ENCODE measurements around the gene FCAR. TPM values are rescaled to one million over a fixed set of nuclear protein-coding genes. Genes with fewer than 3 reads are reported as not detected.

FCAR gene
- total and polyA plus RNA-seq, 7 donors = 0.04 to 1.0 (median 0.25) TPM; not detected in 3

DNA sequence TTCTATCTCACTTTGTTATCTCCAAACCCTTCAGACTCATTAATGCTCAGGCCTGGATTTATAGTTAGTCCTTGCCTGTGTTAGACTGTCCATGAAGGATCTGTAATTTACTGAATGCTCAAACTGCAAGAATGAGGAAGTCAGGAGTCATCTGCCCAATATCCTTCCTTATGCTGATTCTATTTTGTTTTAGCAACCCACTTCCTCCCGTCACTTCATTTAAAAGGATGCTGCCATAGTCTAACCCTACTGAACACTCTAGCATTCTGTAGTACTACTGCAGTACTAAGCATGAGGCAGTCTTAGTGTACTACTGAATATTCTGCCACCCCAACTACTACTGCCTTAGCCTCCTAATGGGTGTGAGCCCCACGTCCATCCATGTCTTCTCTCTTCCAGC, 1.5 kb downstream of the FCAR start:
- WGBS, 3 donors = 54 to 66% (median 56%) methylated on average over 2 of the region's 2 CpGs
- intact Hi-C loops (cut with DNase I) = no loop called here
- no peaks in the 10 kb centered on the region for H3K9me3 ChIP-seq
- no peaks in the 10 kb centered on the region for H3K4me1 ChIP-seq
- H3K36me3 ChIP-seq (ENCODE audit: insufficient read depth in 1 of 2, low read depth in 1 of 2) = no peaks in the 10 kb centered on the region
- no peak for DNase-seq
- no peak overlapping the region for H3K4me3 ChIP-seq
- no peaks in the 10 kb centered on the region for H3K27me3 ChIP-seq (ENCODE audit: insufficient read depth in 3 of 3, low read length in 2 of 3)
- no peak for ATAC-seq
- TF ChIP-seq, protein P1, sequence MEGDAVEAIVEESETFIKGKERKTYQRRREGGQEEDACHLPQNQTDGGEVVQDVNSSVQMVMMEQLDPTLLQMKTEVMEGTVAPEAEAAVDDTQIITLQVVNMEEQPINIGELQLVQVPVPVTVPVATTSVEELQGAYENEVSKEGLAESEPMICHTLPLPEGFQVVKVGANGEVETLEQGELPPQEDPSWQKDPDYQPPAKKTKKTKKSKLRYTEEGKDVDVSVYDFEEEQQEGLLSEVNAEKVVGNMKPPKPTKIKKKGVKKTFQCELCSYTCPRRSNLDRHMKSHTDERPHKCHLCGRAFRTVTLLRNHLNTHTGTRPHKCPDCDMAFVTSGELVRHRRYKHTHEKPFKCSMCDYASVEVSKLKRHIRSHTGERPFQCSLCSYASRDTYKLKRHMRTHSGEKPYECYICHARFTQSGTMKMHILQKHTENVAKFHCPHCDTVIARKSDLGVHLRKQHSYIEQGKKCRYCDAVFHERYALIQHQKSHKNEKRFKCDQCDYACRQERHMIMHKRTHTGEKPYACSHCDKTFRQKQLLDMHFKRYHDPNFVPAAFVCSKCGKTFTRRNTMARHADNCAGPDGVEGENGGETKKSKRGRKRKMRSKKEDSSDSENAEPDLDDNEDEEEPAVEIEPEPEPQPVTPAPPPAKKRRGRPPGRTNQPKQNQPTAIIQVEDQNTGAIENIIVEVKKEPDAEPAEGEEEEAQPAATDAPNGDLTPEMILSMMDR (IDR thresholded peaks at IDR 0.05) = no peak
- H3K27ac ChIP-seq = no peak overlapping the region

DNA sequence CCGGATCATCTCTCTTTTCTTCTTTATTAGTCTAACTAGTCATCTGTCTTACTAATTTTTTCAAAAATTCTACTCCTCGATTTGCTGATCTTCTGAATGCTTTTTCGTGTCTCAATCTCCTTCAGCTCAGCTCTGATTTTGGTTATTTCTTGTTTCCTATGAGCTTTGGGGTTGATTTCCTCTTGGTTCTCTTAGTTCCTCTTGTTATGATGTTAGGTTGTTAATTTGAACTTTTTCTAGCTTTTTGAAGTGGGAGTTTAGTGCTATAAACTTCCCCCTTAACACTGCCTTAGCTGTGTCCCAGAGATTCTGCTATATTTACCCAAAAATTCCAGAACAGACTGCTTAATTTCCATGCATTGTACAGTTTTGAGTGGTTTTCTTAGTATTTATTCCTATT, 3.4 kb downstream of the FCAR start:
- no peak for ATAC-seq
- WGBS, 3 donors = 59 to 76% (median 72%) methylated on average over 3 of the region's 3 CpGs
- no peaks in the 10 kb centered on the region for H3K36me3 ChIP-seq (ENCODE audit: insufficient read depth in 1 of 2, low read depth in 1 of 2)
- H3K4me1 ChIP-seq = no peaks in the 10 kb centered on the region
- no peak overlapping the region for H3K4me3 ChIP-seq
- no peak overlapping the region for H3K27ac ChIP-seq
- intact Hi-C loops (cut with DNase I) = no loop called here
- no peaks in the 10 kb centered on the region for H3K9me3 ChIP-seq
- DNase-seq = no peak
- no peaks in the 10 kb centered on the region for H3K27me3 ChIP-seq (ENCODE audit: insufficient read depth in 3 of 3, low read length in 2 of 3)
- TF ChIP-seq, protein P1 (IDR thresholded peaks at IDR 0.05) = no peak

DNA sequence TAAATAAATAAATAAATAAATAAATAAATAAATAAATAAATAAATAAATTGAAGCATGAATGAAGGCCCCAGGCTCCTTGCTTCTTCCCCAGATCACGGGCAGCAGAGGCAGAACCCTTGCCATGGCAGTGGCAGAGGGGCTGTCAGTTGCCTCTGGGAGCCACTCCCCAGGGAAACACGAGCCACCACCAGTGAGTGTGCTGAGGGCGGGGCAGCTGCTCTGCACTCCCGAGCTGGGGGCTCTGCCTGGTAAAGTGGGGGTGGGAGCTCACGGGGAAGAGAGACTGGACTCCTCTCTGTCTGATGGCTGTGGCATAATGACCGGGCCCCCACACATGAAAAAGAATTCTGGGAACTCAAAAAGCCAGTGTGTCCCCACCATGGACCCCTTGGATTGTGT, 7.8 kb downstream of the FCAR start:
- Histone ChIP-seq H3K4me3 (no peak overlapping the region), H3K27me3 (ENCODE audit: insufficient read depth in 3 of 3, low read length in 2 of 3) (no peaks in the 10 kb centered on the region), H3K9me3 (no peaks in the 10 kb centered on the region), H3K4me1 (no peaks in the 10 kb centered on the region), H3K36me3 (ENCODE audit: insufficient read depth in 1 of 2, low read depth in 1 of 2) (no peaks in the 10 kb centered on the region), H3K27ac (no peak overlapping the region)
- ATAC-seq (no peak), DNase-seq (no peak)
- intact Hi-C loops (cut with DNase I) = no loop called here
- 48 to 60% (median 53%) methylated on average over 6 of the region's 6 CpGs for WGBS, 3 donors
- TF ChIP-seq, protein P1 (IDR thresholded peaks at IDR 0.05) = no peak

DNA sequence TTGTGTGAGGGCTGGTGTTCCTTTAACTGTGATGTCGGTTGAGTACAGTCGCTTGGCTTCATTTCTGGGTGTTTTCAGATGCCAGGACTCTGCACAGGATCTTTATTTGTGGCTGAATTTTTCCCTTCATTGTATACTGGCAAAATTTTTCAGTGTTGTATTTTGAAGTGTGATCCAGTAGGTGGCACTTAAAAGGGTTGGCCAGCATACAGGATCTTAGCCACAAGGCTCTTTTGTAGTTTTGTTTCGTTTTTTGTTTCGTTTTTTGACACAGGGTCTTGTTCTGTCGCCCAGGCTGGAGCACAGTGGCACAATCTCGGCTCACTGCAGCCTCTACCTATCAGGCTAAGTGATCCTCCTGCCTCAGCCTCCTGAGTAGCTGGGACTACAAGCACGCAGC, 8.7 kb downstream of the FCAR start:
- ATAC-seq (no peak), DNase-seq (no peak)
- Histone ChIP-seq H3K27me3 (ENCODE audit: insufficient read depth in 3 of 3, low read length in 2 of 3) (no peaks in the 10 kb centered on the region), H3K4me1 (no peaks in the 10 kb centered on the region), H3K4me3 (no peak overlapping the region), H3K36me3 (ENCODE audit: insufficient read depth in 1 of 2, low read depth in 1 of 2) (no peaks in the 10 kb centered on the region), H3K27ac (no peak overlapping the region), H3K9me3 (no peaks in the 10 kb centered on the region)
- intact Hi-C loops (cut with DNase I) = no loop called here
- TF ChIP-seq, protein P1 (IDR thresholded peaks at IDR 0.05) = no peak
- WGBS, 3 donors = 65 to 75% (median 70%) methylated on average over 7 of the region's 7 CpGs

DNA sequence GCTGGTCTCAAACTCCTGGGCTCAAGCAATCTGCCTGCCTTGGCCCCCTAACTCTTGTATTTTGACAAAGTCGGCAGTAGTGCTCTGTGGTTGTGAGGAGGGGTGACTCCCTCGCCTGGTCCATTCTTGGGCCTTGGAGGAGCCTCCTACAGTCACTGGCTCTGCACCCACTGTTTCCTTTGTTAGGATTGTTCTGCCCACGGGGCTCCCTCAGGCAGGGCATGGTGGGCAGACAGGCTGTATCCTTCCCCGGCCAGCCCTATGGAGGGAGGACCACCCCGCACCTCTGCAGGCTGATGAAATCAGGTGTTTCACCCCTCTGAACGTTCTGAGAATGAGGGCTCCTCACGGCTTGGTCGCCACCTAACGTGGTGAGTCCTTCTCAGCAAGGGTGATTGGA, 9.2 kb downstream of the FCAR start:
- TF ChIP-seq, protein P1 (IDR thresholded peaks at IDR 0.05) = no peak
- Histone ChIP-seq H3K27me3 (ENCODE audit: insufficient read depth in 3 of 3, low read length in 2 of 3) (no peaks in the 10 kb centered on the region), H3K4me1 (no peaks in the 10 kb centered on the region), H3K36me3 (ENCODE audit: insufficient read depth in 1 of 2, low read depth in 1 of 2) (no peaks in the 10 kb centered on the region), H3K27ac (no peak overlapping the region), H3K4me3 (no peak overlapping the region), H3K9me3 (no peaks in the 10 kb centered on the region)
- DNase-seq (no peak), ATAC-seq (no peak)
- intact Hi-C loops (cut with DNase I) = no loop called here
- 73 to 78% (median 77%) methylated on average over 9 of the region's 9 CpGs for WGBS, 3 donors

Measured in psoas muscle (tissue), 8 donors.